H1 (cell line): ENCODE results near the gene RNF4. TPM values are rescaled to one million over a fixed set of nuclear protein-coding genes. Genes with fewer than 3 reads are reported as not detected.

Experiments
- CTCF ChIA-PET: fragments of 300-600 bp; sonication (Branson Sonifier 250); formaldehyde crosslinking; loops from one replicate; lab custom pipeline; 2021; ENCODE audit not compliant: partially characterized antibody; lab: Charles Lee
- POLR2A ChIA-PET: fragments of 300-600 bp; sonication (Branson Sonifier 250); formaldehyde crosslinking; loops from one replicate; lab custom pipeline; 2021; ENCODE audit warnings: inconsistent platforms; ENCODE audit not compliant: partially characterized antibody; lab: Charles Lee
- DNase-seq, 2 experiments: peaks; one replicate each; pipeline versions ENCODE4 v3.0.0 to v3.0.0-alpha.2; 2010 to 2022; ENCODE audit warnings: low spot score in 2 of 2, low read depth in 1 of 2, mixed read lengths in 1 of 2
- FAIRE-seq: peaks from 2 replicates; lab custom pipeline; 2011; peaks lifted over from hg19 to GRCh38; lab: Jason Lieb, UNC
- H2AFZ ChIP-seq: 2 replicates; pipeline ENCODE4 v1.8.1; 2012; ENCODE audit warnings: low read length, inconsistent platforms
- H2AK5ac ChIP-seq: 2 replicates; pipeline ENCODE4 v1.6.1; 2013; ENCODE audit warnings: low read depth, low read length
- H2BK120ac ChIP-seq: replicated peaks from 2 replicates; pipeline ENCODE3; 2013; ENCODE audit warnings: low read depth, low read length, inconsistent platforms
- H2BK12ac ChIP-seq: 2 replicates; pipeline ENCODE4 v1.6.1; 2013; ENCODE audit warnings: low read depth, low read length
- H2BK15ac ChIP-seq: 2 replicates; pipeline ENCODE4 v1.6.1; 2013; ENCODE audit warnings: low read length
- H2BK20ac ChIP-seq: 2 replicates; pipeline ENCODE4 v1.6.1; 2013; ENCODE audit warnings: low read length
- H2BK5ac ChIP-seq: 2 replicates; pipeline ENCODE4 v1.6.1; 2013; ENCODE audit warnings: low read depth, low read length
- H3K14ac ChIP-seq: 2 replicates; pipeline ENCODE4 v1.6.1; 2013; ENCODE audit warnings: inconsistent platforms; ENCODE audit not compliant: insufficient read length
- H3K18ac ChIP-seq: 2 replicates; pipeline ENCODE4 v1.6.1; 2013; ENCODE audit warnings: low read length; ENCODE audit errors: extremely low read depth
- H3K23ac ChIP-seq: 2 replicates; pipeline ENCODE4 v1.6.1; 2013; ENCODE audit warnings: inconsistent platforms; ENCODE audit not compliant: insufficient read length
- H3K23me2 ChIP-seq: 2 replicates; pipeline ENCODE4 v1.6.1; 2013; ENCODE audit warnings: low read depth, low read length
- H3K27ac ChIP-seq: 2 replicates; pipeline ENCODE4 v1.6.1; 2011; ENCODE audit warnings: low read depth, low read length, inconsistent platforms
- H3K27me3 ChIP-seq, 4 experiments: replicated peaks in 1 of 4; 1 replicate in 1 of 4; 2 replicates in 3 of 4; pipeline versions ENCODE4 v1.6.1 to v1.8.1; 2011 to 2013; ENCODE audit warnings: low read length in 3 of 4, mild to moderate bottlenecking in 3 of 4, inconsistent platforms in 2 of 4, mixed read lengths in 2 of 4, moderate library complexity in 1 of 4; ENCODE audit not compliant: control insufficient read depth in 3 of 4, insufficient read depth in 3 of 4; ENCODE audit errors: extremely low read depth in 1 of 4
- H3K36me3 ChIP-seq, 4 experiments: 2 replicates each; pipeline versions ENCODE4 v1.6.1 to v1.8.1; 2011 to 2013; ENCODE audit warnings: mild to moderate bottlenecking in 4 of 4, low read length in 3 of 4, moderate library complexity in 2 of 4, control low read depth in 1 of 4, inconsistent platforms in 1 of 4; ENCODE audit not compliant: insufficient read depth in 4 of 4, control insufficient read depth in 2 of 4
- H3K4ac ChIP-seq: replicated peaks from 2 replicates; pipeline ENCODE3; 2013; ENCODE audit warnings: low read length, low read depth, mixed read lengths, inconsistent platforms; ENCODE audit not compliant: insufficient read length
- H3K4me1 ChIP-seq, 4 experiments: replicated peaks in 1 of 4; 1 replicate in 1 of 4; 2 replicates in 3 of 4; pipeline versions ENCODE4 v1.6.1 to v1.8.1; 2011 to 2013; ENCODE audit warnings: low read length in 3 of 4, inconsistent platforms in 2 of 4, mixed read lengths in 1 of 4; ENCODE audit not compliant: insufficient read depth in 4 of 4, control insufficient read depth in 3 of 4
- H3K4me2 ChIP-seq, 2 experiments: 2 replicates each; pipeline versions ENCODE4 v1.6.1 to v1.8.1; 2011 to 2013; ENCODE audit warnings: low read depth in 2 of 2, low read length in 2 of 2, control low read depth in 1 of 2, inconsistent platforms in 1 of 2, mild to moderate bottlenecking in 1 of 2; ENCODE audit not compliant: insufficient read depth in 1 of 2
- H3K4me3 ChIP-seq, 4 experiments: fragments of 200-600, 300-600 bp in 1 of 4; sonication (generic), shearing (Covaris generic), sonication (Bioruptor Twin) in 1 of 4; 2 replicates each; pipeline versions ENCODE4 v1.5.1 to v1.8.1; 2011 to 2016; ENCODE audit warnings: low read length in 4 of 4, low read depth in 3 of 4, control low read depth in 2 of 4, inconsistent platforms in 2 of 4, mild to moderate bottlenecking in 2 of 4, mixed read lengths in 1 of 4, moderate library complexity in 1 of 4; ENCODE audit not compliant: insufficient read depth in 2 of 4; ENCODE audit errors: extremely low read depth in 1 of 4
- H3K56ac ChIP-seq: replicated peaks from 2 replicates; pipeline ENCODE3; 2013; ENCODE audit warnings: low read depth, mild to moderate bottlenecking, mixed read lengths, low read length, inconsistent platforms; ENCODE audit not compliant: insufficient read length
- H3K79me1 ChIP-seq: 2 replicates; pipeline ENCODE4 v1.6.1; 2013; ENCODE audit warnings: low read depth, low read length, control low read depth
- H3K79me2 ChIP-seq, 2 experiments: 2 replicates each; pipeline versions ENCODE4 v1.6.1 to v1.8.1; 2012 to 2013; ENCODE audit warnings: low read length in 2 of 2, mild to moderate bottlenecking in 2 of 2, inconsistent platforms in 1 of 2; ENCODE audit not compliant: insufficient read depth in 2 of 2, control insufficient read depth in 1 of 2
- H3K9ac ChIP-seq, 4 experiments: replicated peaks in 1 of 4; 1 replicate in 1 of 4; 2 replicates in 3 of 4; pipeline versions ENCODE4 v1.6.1 to v1.8.1; 2011 to 2013; ENCODE audit warnings: low read depth in 3 of 4, low read length in 3 of 4, control low read depth in 2 of 4, mild to moderate bottlenecking in 2 of 4, moderate library complexity in 2 of 4, inconsistent platforms in 1 of 4; ENCODE audit errors: extremely low read depth in 1 of 4
- H3K9me3 ChIP-seq, 2 experiments: 2 replicates each; pipeline versions ENCODE4 v1.6.1 to v1.8.1; 2012 to 2013; ENCODE audit warnings: mild to moderate bottlenecking in 2 of 2, moderate library complexity in 2 of 2, control low read depth in 1 of 2, inconsistent platforms in 1 of 2, low read depth in 1 of 2, low read length in 1 of 2, mixed read lengths in 1 of 2; ENCODE audit not compliant: insufficient read depth in 2 of 2
- H4K20me1 ChIP-seq, 2 experiments: replicated peaks in 1 of 2; 2 replicates each; pipeline versions ENCODE3 to v1.8.1; 2011 to 2013; ENCODE audit warnings: inconsistent platforms in 2 of 2, low read length in 2 of 2, mild to moderate bottlenecking in 1 of 2; ENCODE audit not compliant: insufficient read depth in 2 of 2, control insufficient read depth in 1 of 2
- H4K5ac ChIP-seq: 2 replicates; pipeline ENCODE4 v1.6.1; 2013; ENCODE audit warnings: low read length, low read depth, mixed read lengths, inconsistent platforms; ENCODE audit not compliant: insufficient read length
- H4K8ac ChIP-seq: 2 replicates; pipeline ENCODE4 v1.8.0; 2013; ENCODE audit warnings: mild to moderate bottlenecking, moderate library complexity, low read length, inconsistent platforms; ENCODE audit not compliant: insufficient read depth; ENCODE audit errors: extremely low read depth
- H4K91ac ChIP-seq: replicated peaks from 2 replicates; pipeline ENCODE3; 2013; ENCODE audit warnings: low read length, mixed read lengths, inconsistent platforms; ENCODE audit not compliant: insufficient read length
- CEBPB ChIP-seq: IDR thresholded peaks from 2 replicates; pipeline ENCODE4 v1.6.1; 2012; ENCODE audit warnings: low read depth, low read length
- EP300 ChIP-seq, 2 experiments: IDR thresholded peaks; 1 replicate in 1 of 2; 2 replicates in 1 of 2; pipeline ENCODE4 v1.6.1; 2011 to 2012; ENCODE audit warnings: low read depth in 2 of 2, low read length in 2 of 2, mild to moderate bottlenecking in 2 of 2, borderline replicate concordance in 1 of 2, inconsistent platforms in 1 of 2, moderate library complexity in 1 of 2
- KDM5A ChIP-seq: fragments of 200-600 bp; IDR thresholded peaks from 2 replicates; pipeline ENCODE4 v1.7.1; 2012; ENCODE audit warnings: mild to moderate bottlenecking, low read length, inconsistent platforms, mixed read lengths
- PHF8 ChIP-seq: fragments of 200-600 bp; sonication (generic); conservative IDR thresholded peaks from 2 replicates; pipeline ENCODE4 v1.7.1; 2012; ENCODE audit warnings: low read depth, mild to moderate bottlenecking, inconsistent platforms, low read length, moderate library complexity
- SIRT6 ChIP-seq: IDR thresholded peaks from one replicate; pipeline ENCODE4 v1.7.1; 2012; ENCODE audit warnings: low read length, inconsistent platforms
- SP1 ChIP-seq: IDR thresholded peaks from 2 replicates; pipeline ENCODE4 v1.6.1; 2011; ENCODE audit warnings: low read depth, low read length
- USF2 ChIP-seq: IDR thresholded peaks from 2 replicates; pipeline ENCODE4 v1.6.1; 2011; ENCODE audit warnings: low read length, improper control_type of control experiment
- WGBS, 2 experiments: shearing (Covaris generic) in 1 of 2; methylation state at CpG; one replicate each; pipeline versions ENCODE4 v1.1.6 to v1.1.7; 2013 to 2015; ENCODE audit warnings: low lambda C conversion rate in 2 of 2, mixed read lengths in 2 of 2, inconsistent platforms in 1 of 2, low coverage in 1 of 2, missing lambda C conversion rate in 1 of 2; ENCODE audit not compliant: insufficient replicate concordance in 2 of 2, insufficient coverage in 1 of 2, insufficient read length in 1 of 2; ENCODE audit errors: extremely low coverage in 1 of 2, missing lambda C conversion rate in 1 of 2; 5-methylcytosine and 5-hydroxymethylcytosine counted together
- polyA plus RNA-seq, 7 experiments: library from polyadenylated mRNA; depleted of rRNA in 3 of 7; stranded (reverse) in 5 of 7; unstranded in 2 of 7; fragments of >200 nt in 5 of 7; fragments of 200-250 nt in 2 of 7; gene quantifications; 1 replicate in 5 of 7; 2 replicates in 1 of 7; 4 replicates in 1 of 7; pipeline versions ENCODE4 v1.2.1 to v1.2.3, GENCODE V29; 2011 to 2013; ENCODE audit warnings: missing spikeins in 2 of 7, mixed read lengths in 2 of 7
- total RNA-seq: library from RNA; stranded (reverse); fragmentation: NEBNext Ultra II Directional; extraction: Animal tissue kit (Norgen Biotek cat#: 25700); gene quantifications from 2 replicates; pipeline ENCODE4 v1.2.1, GENCODE V29; 2021

Gene RNF4
- total and polyA plus RNA-seq, 2 of the 8 experiments (the other 6 are each of a cell fraction or from before 2014, with no cell fraction given), result 68.2 to 78.9 TPM

- no peak for DNase-seq
- Histone ChIP-seq H4K5ac (no peak overlapping the region), H3K36me3 (no peaks in the 10 kb centered on the region), H2BK15ac (no peak overlapping the region), H2AK5ac (no peak overlapping the region), H3K9me3 (no peaks in the 10 kb centered on the region), H3K79me2 (peaks cover 5 to 23% of the 10 kb centered on the region in 2 experiments), H4K91ac (no peak overlapping the region), H3K23me2 (peaks cover 13% of the 10 kb centered on the region), H3K9ac (no peak overlapping the region), H2BK120ac (no peak overlapping the region), H3K14ac (no peak overlapping the region), H4K20me1 (peaks cover under 1 to 7% of the 10 kb centered on the region in 2 experiments), H3K27ac (no peak overlapping the region), H3K4me3 (no peak overlapping the region), H2BK5ac (no peak overlapping the region), H2AFZ (no peak overlapping the region), H3K79me1 (no peaks in the 10 kb centered on the region; the same call in 1 of the 2 replicates), H3K4ac (no peak overlapping the region), H3K27me3 (peaks cover 0 to 20% (median 13%) of the 10 kb centered on the region in 4 experiments; a peak in 5 of 7 replicates), H3K4me1 (peaks cover 0 to 8% (median 5%) of the 10 kb centered on the region in 4 experiments; a peak in 6 of 7 replicates), H3K56ac (no peak overlapping the region), H4K8ac (no peak overlapping the region), H3K18ac (no peak overlapping the region), H2BK20ac (no peak overlapping the region), H3K23ac (no peak overlapping the region), H3K4me2 (no peak overlapping the region), H2BK12ac (no peak overlapping the region)
- ChIA-PET CTCF (interaction anchor here (0.7 to 3.3 kb wide), 7 partner anchors 19 to 245 kb away, joined by 3 to 30 read pairs (median 3); no protein-coding TSS in a partner anchor), POLR2A (interaction anchor here (0.6 kb wide), 1 partner anchor 1506 kb away, joined by 3 read pairs; no protein-coding TSS in a partner anchor)
- no peak for FAIRE-seq
- 93% methylated on average over 6 of the region's 6 CpGs; no CpG with 5 or more reads in 1 of the 2 experiments for WGBS, 2 experiments
- TF ChIP-seq KDM5A (no peak), EP300 (IDR thresholded peaks at IDR 0.05; ENCODE audit: borderline replicate concordance in 1 of 2, low read depth in 2 of 2, low read length in 2 of 2) (no peak), SP1 (no peak), USF2 (no peak), PHF8 (no peak), CEBPB (no peak), SIRT6 (no peak)
Measured at GRCh38 chr4:2465032-2465431, 3.9 kb upstream of the RNF4 start.
